Keratinocyte (primary cell): Measurements from ENCODE around the gene RBM26. TPM values are rescaled to one million over a fixed set of nuclear protein-coding genes. Genes with fewer than 3 reads are reported as not detected.

Source experiments
- DNase-seq: peaks from one replicate; pipeline ENCODE4 v3.0.0-alpha.2; 2011; ENCODE audit warnings: low read depth, missing footprints, low spot score
- FAIRE-seq: peaks from 2 replicates; lab custom pipeline; 2011; peaks lifted over from hg19 to GRCh38; lab: Jason Lieb, UNC
- H2AFZ ChIP-seq: 2 replicates; pipeline ENCODE4 v1.6.0; 2012; ENCODE audit warnings: low read length, control low read depth, inconsistent platforms; ENCODE audit not compliant: control insufficient read depth
- H3K27ac ChIP-seq: 2 replicates; pipeline ENCODE4 v1.5.1; 2011; ENCODE audit warnings: low read length; ENCODE audit not compliant: control insufficient read depth, insufficient read depth
- H3K27me3 ChIP-seq: 3 replicates; pipeline ENCODE4 v1.6.0; 2011; ENCODE audit warnings: low read length; ENCODE audit not compliant: control insufficient read depth, insufficient read depth; ENCODE audit errors: extremely low read depth
- H3K36me3 ChIP-seq, 2 experiments: 2 replicates in 1 of 2; 3 replicates in 1 of 2; pipeline ENCODE4 v1.5.1; 2011; ENCODE audit warnings: low read length in 2 of 2, mild to moderate bottlenecking in 1 of 2; ENCODE audit not compliant: control insufficient read depth in 2 of 2, insufficient read depth in 2 of 2; ENCODE audit errors: extremely low read depth in 1 of 2
- H3K4me1 ChIP-seq: 3 replicates; pipeline ENCODE4 v1.5.1; 2011; ENCODE audit warnings: low read length; ENCODE audit not compliant: control insufficient read depth, insufficient read depth; ENCODE audit errors: extremely low read depth
- H3K4me2 ChIP-seq: 3 replicates; pipeline ENCODE4 v1.6.0; 2011; ENCODE audit warnings: low read depth, low read length; ENCODE audit not compliant: control insufficient read depth, insufficient read depth; ENCODE audit errors: extremely low read depth
- H3K4me3 ChIP-seq, 3 experiments: fragments of 200-600 bp in 1 of 3; sonication (generic) in 1 of 3; 2 replicates in 2 of 3; 3 replicates in 1 of 3; pipeline ENCODE4 v1.5.1; 2011 to 2016; ENCODE audit warnings: low read length in 3 of 3, mild to moderate bottlenecking in 3 of 3, control low read depth in 2 of 3, inconsistent platforms in 1 of 3, low read depth in 1 of 3, mixed read lengths in 1 of 3, mixed run types in 1 of 3, moderate library complexity in 1 of 3; ENCODE audit not compliant: control insufficient read depth in 2 of 3, insufficient read depth in 2 of 3; ENCODE audit errors: extremely low read depth in 1 of 3
- H3K79me2 ChIP-seq: 2 replicates; pipeline ENCODE4 v1.6.0; 2012; ENCODE audit warnings: low read length; ENCODE audit not compliant: control insufficient read depth, insufficient read depth
- H3K9ac ChIP-seq: 3 replicates; pipeline ENCODE4 v1.6.0; 2011; ENCODE audit warnings: low read length; ENCODE audit not compliant: control insufficient read depth, insufficient read depth; ENCODE audit errors: extremely low read depth
- H3K9me1 ChIP-seq: 3 replicates; pipeline ENCODE4 v1.6.0; 2011; ENCODE audit warnings: low read length; ENCODE audit not compliant: control insufficient read depth, insufficient read depth; ENCODE audit errors: extremely low read depth
- H3K9me3 ChIP-seq: 2 replicates; pipeline ENCODE4 v1.5.1; 2012; ENCODE audit warnings: low read depth, low read length; ENCODE audit not compliant: control insufficient read depth
- H4K20me1 ChIP-seq: 3 replicates; pipeline ENCODE4 v1.6.0; 2011; ENCODE audit warnings: low read length; ENCODE audit not compliant: control insufficient read depth, insufficient read depth; ENCODE audit errors: extremely low read depth
- CTCF ChIP-seq, 3 experiments: IDR thresholded peaks in 1 of 3; conservative IDR thresholded peaks in 1 of 3; optimal IDR thresholded peaks in 1 of 3; 2 replicates in 2 of 3; 3 replicates in 1 of 3; pipeline versions ENCODE3 to v1.5.1; 2011; ENCODE audit warnings: low read length in 3 of 3, mild to moderate bottlenecking in 3 of 3, moderate library complexity in 2 of 3, control low read depth in 1 of 3, inconsistent platforms in 1 of 3; ENCODE audit not compliant: insufficient read depth in 2 of 3; ENCODE audit errors: extremely low read depth in 1 of 3
- EZH2 ChIP-seq: IDR thresholded peaks from one replicate; pipeline ENCODE4 v1.6.1; 2012; ENCODE audit warnings: inconsistent platforms, mild to moderate bottlenecking, low read length, moderate library complexity
- dilution Hi-C: fragments of 300-500 bp; cut with MboI; formaldehyde crosslinking; loops from one replicate; pipeline ENCODE4 v1.7.0; 2020; ENCODE audit warnings: low sequenced_read_pairs; ENCODE audit not compliant: extremely low pct_ligation_motif_present
- polyA plus RNA-seq, 5 experiments: library from polyadenylated mRNA; depleted of rRNA in 3 of 5; stranded (reverse) in 3 of 5; stranded (forward) in 1 of 5; unstranded in 1 of 5; fragments of >200 nt; gene quantifications; 1 replicate in 1 of 5; 2 replicates in 3 of 5; 3 replicates in 1 of 5; pipeline versions ENCODE4 v1.2.1 to v1.2.3, GENCODE V29; 2011 to 2012; ENCODE audit warnings: missing spikeins in 2 of 5, low read depth in 1 of 5, low replicate concordance in 1 of 5

The RBM26 gene
- polyA plus RNA-seq, 1 donor (not counting 4 experiments of a cell fraction or from before 2014, with no cell fraction given) = 28.4 TPM

- Histone ChIP-seq H3K4me3 (no peak overlapping the region), H3K4me2 (no peak overlapping the region), H3K27me3 (no peaks in the 10 kb centered on the region), H4K20me1 (no peaks in the 10 kb centered on the region), H2AFZ (no peak overlapping the region), H3K27ac (no peak overlapping the region), H3K79me2 (no peaks in the 10 kb centered on the region), H3K9me3 (no peaks in the 10 kb centered on the region), H3K4me1 (no peaks in the 10 kb centered on the region), H3K36me3 (peaks cover 0 to 4% of the 10 kb centered on the region in 2 experiments), H3K9me1 (no peaks in the 10 kb centered on the region), H3K9ac (no peak overlapping the region)
- no peak for FAIRE-seq
- no peak for DNase-seq
- TF ChIP-seq EZH2 (no peak), CTCF (optimal IDR thresholded peaks at IDR 0.05 in 1 of 3, IDR thresholded peaks at IDR 0.05 in 1 of 3, conservative IDR thresholded peaks at IDR 0.05 in 1 of 3; ENCODE audit: extremely low read depth in 1 of 3, insufficient read depth in 2 of 3, low read length in 3 of 3) (no peak)
- dilution Hi-C loops = no loop called here
Measured at GRCh38 chr13:79320433-79320832, 85.6 kb downstream of the RBM26 start.

GRCh38 chr13:79318664-79319063 lies 87.4 kb downstream of the RBM26 start:
- dilution Hi-C loops = no loop called here
- H3K4me1 ChIP-seq = no peaks in the 10 kb centered on the region
- H3K9me3 ChIP-seq = no peaks in the 10 kb centered on the region
- no peaks in the 10 kb centered on the region for H3K9me1 ChIP-seq
- no peaks in the 10 kb centered on the region for H3K27me3 ChIP-seq
- H3K36me3 ChIP-seq = no peaks in the 10 kb centered on the region
- no peak overlapping the region for H3K4me2 ChIP-seq
- H3K27ac ChIP-seq = no peak overlapping the region
- no peak for FAIRE-seq
- H3K4me3 ChIP-seq = no peak overlapping the region
- no peak for DNase-seq
- no peak overlapping the region for H2AFZ ChIP-seq
- no peaks in the 10 kb centered on the region for H4K20me1 ChIP-seq
- H3K79me2 ChIP-seq = no peaks in the 10 kb centered on the region
- H3K9ac ChIP-seq = no peak overlapping the region
- TF ChIP-seq EZH2 (no peak), CTCF (optimal IDR thresholded peaks at IDR 0.05 in 1 of 3, IDR thresholded peaks at IDR 0.05 in 1 of 3, conservative IDR thresholded peaks at IDR 0.05 in 1 of 3; ENCODE audit: extremely low read depth in 1 of 3, insufficient read depth in 2 of 3, low read length in 3 of 3) (no peak)
